GM06990 (cell line): Measurements from ENCODE around the gene HCN4.

Source experiments
- DNase-seq: peaks from one replicate; pipeline ENCODE4 v3.0.0-alpha.2; 2011; ENCODE audit not compliant: insufficient read length; ENCODE audit errors: extremely low read depth
- H3K27me3 ChIP-seq: replicated peaks from 2 replicates; pipeline ENCODE4 v1.6.0; 2011; ENCODE audit warnings: low read length; ENCODE audit not compliant: control insufficient read depth, insufficient read depth
- H3K36me3 ChIP-seq: 2 replicates; pipeline ENCODE4 v1.5.1; 2011; ENCODE audit warnings: low read length; ENCODE audit not compliant: control insufficient read depth, insufficient read depth
- H3K4me3 ChIP-seq: replicated peaks from 2 replicates; pipeline ENCODE4 v1.5.1; 2011; ENCODE audit warnings: low read depth, mild to moderate bottlenecking, control low read depth, low read length
- CTCF ChIP-seq: IDR thresholded peaks from 2 replicates; pipeline ENCODE4 v1.5.1; 2011; ENCODE audit warnings: low read length, control low read depth, mild to moderate bottlenecking, inconsistent platforms; ENCODE audit not compliant: insufficient read depth, poor library complexity, severe bottlenecking

The HCN4 gene

GRCh38 chr15:73336756-73337155, 32.0 kb downstream of the HCN4 start:
- no peak overlapping the region for H3K4me3 ChIP-seq
- H3K36me3 ChIP-seq: no peaks in the 10 kb centered on the region
- DNase-seq: no peak
- peaks cover 1% of the 10 kb centered on the region; the same call in 1 of the 2 replicates for H3K27me3 ChIP-seq
- TF ChIP-seq CTCF: no peak

GRCh38 chr15:73335471-73335870, 33.3 kb downstream of the HCN4 start:
- no peak for TF ChIP-seq CTCF
- DNase-seq: no peak
- Histone ChIP-seq H3K36me3 (no peaks in the 10 kb centered on the region), H3K4me3 (no peak overlapping the region), H3K27me3 (peaks cover 1% of the 10 kb centered on the region; the same call in 1 of the 2 replicates)

- peaks cover 1% of the 10 kb centered on the region; the same call in 1 of the 2 replicates for H3K27me3 ChIP-seq
- H3K4me3 ChIP-seq: no peak overlapping the region
- no peak for TF ChIP-seq CTCF
- no peaks in the 10 kb centered on the region for H3K36me3 ChIP-seq
- no peak for DNase-seq
These were observed 33.7 kb downstream of the HCN4 start for GRCh38 chr15:73335026-73335425.

GRCh38 chr15:73334086-73334485, 34.7 kb downstream of the HCN4 start:
- no peak for TF ChIP-seq CTCF

GRCh38 chr15:73333001-73333400, 35.8 kb downstream of the HCN4 start:
- no peaks in the 10 kb centered on the region for H3K36me3 ChIP-seq
- no peak for TF ChIP-seq CTCF
- H3K27me3 ChIP-seq: 0 out of 2 replicates have a peak, but pooled peaks cover 1% of the 10 kb centered on the region
- H3K4me3 ChIP-seq: no peak overlapping the region
- no peak for DNase-seq

More at GRCh38 chr15:73334086-73334485, 34.7 kb downstream of the HCN4 start:
- H3K27me3 ChIP-seq: peaks cover 1% of the 10 kb centered on the region; the same call in 1 of the 2 replicates
- no peak for DNase-seq
- no peaks in the 10 kb centered on the region for H3K36me3 ChIP-seq
- H3K4me3 ChIP-seq: no peak overlapping the region
